GM19372 (cell line): Measurements from ENCODE around the gene MYF6.

ENCODE experiments used
- ATAC-seq: cut with Tn5 transposase; IDR thresholded peaks from one replicate; pipeline ENCODE4 v1.9.1; 2021; ENCODE audit warnings: mild to moderate bottlenecking, low read depth, moderate library complexity; ENCODE audit not compliant: unreplicated experiment

MYF6 gene

GRCh38 chr12:80747800-80748199 is 40.4 kb downstream of the MYF6 start:
- no peak for ATAC-seq

- ATAC-seq = no peak
Observed at GRCh38 chr12:80749456-80749855, 42.0 kb downstream of the MYF6 start.

- no peak for ATAC-seq
Observed at GRCh38 chr12:80752464-80752863, 45.0 kb downstream of the MYF6 start.

- ATAC-seq = no peak
Observed at GRCh38 chr12:80754274-80754673, 46.8 kb downstream of the MYF6 start.

- no peak for ATAC-seq
Observed at GRCh38 chr12:80756875-80757274, 49.4 kb downstream of the MYF6 start.
